WTC11 (cell line): ENCODE results near the gene UQCRC2. TPM values are rescaled to one million over a fixed set of nuclear protein-coding genes. Genes with fewer than 3 reads are reported as not detected.

ENCODE experiments used
- ATAC-seq: fragments of 200-7000 bp; cut with Tn5 transposase; 2 replicates; pipeline ENCODE4 v1.10.0; 2021; ENCODE audit warnings: mild to moderate bottlenecking, moderate library complexity
- CTCF ChIA-PET: fragments of 300-600 bp; sonication (Branson Sonifier 250); formaldehyde crosslinking; loops from one replicate; lab custom pipeline; 2021; ENCODE audit warnings: antibody characterized with exemption; lab: Charles Lee
- POLR2A ChIA-PET: fragments of 350-600 bp; sonication (Branson Sonifier 250); formaldehyde crosslinking; loops from one replicate; lab custom pipeline; 2021; ENCODE audit warnings: antibody characterized with exemption; lab: Charles Lee
- DNase-seq: peaks from one replicate; pipeline ENCODE4 v3.0.0; 2021; ENCODE audit warnings: low spot score
- H3K27ac Mint-ChIP-seq: 2 replicates; pipeline ENCODE4 v1.8.0; 2021; ENCODE audit warnings: mixed read lengths
- H3K27me3 Mint-ChIP-seq: 2 replicates; pipeline ENCODE4 v1.8.0; 2021; ENCODE audit warnings: low read depth, mild to moderate bottlenecking, moderate library complexity, mixed read lengths
- H3K36me3 Mint-ChIP-seq: 2 replicates; pipeline ENCODE4 v1.8.0; 2021; ENCODE audit warnings: mixed read lengths
- H3K4me1 Mint-ChIP-seq: 2 replicates; pipeline ENCODE4 v1.8.0; 2022; ENCODE audit warnings: mixed read lengths
- H3K4me3 Mint-ChIP-seq: 2 replicates; pipeline ENCODE4 v1.8.0; 2021; ENCODE audit warnings: mild to moderate bottlenecking, moderate library complexity, mixed read lengths
- H3K9me3 Mint-ChIP-seq: 2 replicates; pipeline ENCODE4 v1.8.0; 2021; ENCODE audit warnings: mixed read lengths
- ATF1 ChIP-seq: sonication (generic); formaldehyde crosslinking; IDR thresholded peaks from 2 replicates; pipeline ENCODE4 v1.8.1; 2023; ENCODE audit warnings: mild to moderate bottlenecking, moderate library complexity, missing genetic modification reagents
- ATF6 ChIP-seq: sonication (generic); formaldehyde crosslinking; IDR thresholded peaks from 2 replicates; pipeline ENCODE4 v1.8.1; 2023; ENCODE audit warnings: mild to moderate bottlenecking, missing genetic modification reagents
- CREB1 ChIP-seq: sonication (generic); formaldehyde crosslinking; IDR thresholded peaks from 2 replicates; pipeline ENCODE4 v1.8.0; 2023; ENCODE audit warnings: mild to moderate bottlenecking, missing genetic modification reagents
- ESRRA ChIP-seq: sonication (generic); formaldehyde crosslinking; IDR thresholded peaks from 2 replicates; pipeline ENCODE4 v1.8.1; 2022; ENCODE audit warnings: mild to moderate bottlenecking, missing genetic modification reagents, borderline replicate concordance
- ETV6 ChIP-seq: sonication (generic); formaldehyde crosslinking; IDR thresholded peaks from 2 replicates; pipeline ENCODE4 v1.8.1; 2022; ENCODE audit warnings: mild to moderate bottlenecking, missing genetic modification reagents
- FOXK1 ChIP-seq: sonication (generic); formaldehyde crosslinking; IDR thresholded peaks from 2 replicates; pipeline ENCODE4 v1.8.0; 2022; ENCODE audit warnings: mild to moderate bottlenecking, moderate library complexity, missing genetic modification reagents
- FOXP4 ChIP-seq: sonication (generic); formaldehyde crosslinking; IDR thresholded peaks from 2 replicates; pipeline ENCODE4 v1.8.0; 2022; ENCODE audit warnings: mild to moderate bottlenecking, missing genetic modification reagents
- GABPB1 ChIP-seq: sonication (generic); formaldehyde crosslinking; IDR thresholded peaks from 2 replicates; pipeline ENCODE4 v1.8.1; 2023; ENCODE audit warnings: mild to moderate bottlenecking, missing genetic modification reagents
- HMGXB4 ChIP-seq: sonication (generic); formaldehyde crosslinking; IDR thresholded peaks from 2 replicates; pipeline ENCODE4 v1.8.1; 2023; ENCODE audit warnings: mild to moderate bottlenecking, moderate library complexity, missing genetic modification reagents
- IRF1 ChIP-seq: sonication (generic); formaldehyde crosslinking; IDR thresholded peaks from 2 replicates; pipeline ENCODE4 v1.8.0; 2023; ENCODE audit warnings: missing genetic modification reagents
- MAX ChIP-seq: sonication (generic); formaldehyde crosslinking; IDR thresholded peaks from 2 replicates; pipeline ENCODE4 v1.8.0; 2022; ENCODE audit warnings: mild to moderate bottlenecking, missing genetic modification reagents
- NFYB ChIP-seq: sonication (generic); formaldehyde crosslinking; conservative IDR thresholded peaks from 2 replicates; pipeline ENCODE4 v1.8.0; 2022; ENCODE audit warnings: low read depth, missing genetic modification reagents
- PREB ChIP-seq: sonication (generic); formaldehyde crosslinking; IDR thresholded peaks from 2 replicates; pipeline ENCODE4 v1.8.1; 2022; ENCODE audit warnings: mild to moderate bottlenecking, missing genetic modification reagents, moderate library complexity, borderline replicate concordance
- SMAD3 ChIP-seq: sonication (generic); formaldehyde crosslinking; IDR thresholded peaks from 2 replicates; pipeline ENCODE4 v1.8.0; 2022; ENCODE audit warnings: missing genetic modification reagents, mild to moderate bottlenecking, borderline replicate concordance
- SP1 ChIP-seq: sonication (generic); formaldehyde crosslinking; conservative IDR thresholded peaks from 2 replicates; pipeline ENCODE4 v1.8.1; 2022; ENCODE audit warnings: missing genetic modification reagents
- TP53 ChIP-seq: sonication (generic); formaldehyde crosslinking; IDR thresholded peaks from 2 replicates; pipeline ENCODE4 v1.8.1; 2023; ENCODE audit warnings: mild to moderate bottlenecking, missing genetic modification reagents
- ZNF121 ChIP-seq: sonication (generic); formaldehyde crosslinking; IDR thresholded peaks from 2 replicates; pipeline ENCODE4 v1.8.0; 2023; ENCODE audit warnings: missing genetic modification reagents
- ZNF281 ChIP-seq: sonication (generic); formaldehyde crosslinking; IDR thresholded peaks from 2 replicates; pipeline ENCODE4 v1.8.0; 2023; ENCODE audit warnings: mild to moderate bottlenecking, missing genetic modification reagents
- total RNA-seq: library from RNA; stranded (reverse); gene quantifications from 3 replicates; pipeline ENCODE4 v1.2.3, GENCODE V29; 2021

UQCRC2 gene
- total RNA-seq, 1 experiment from 2014 or later = 197 TPM

- TF ChIP-seq SP1 (0 out of 2 replicates have a peak, but pooled peaks have one; percentile 12), TP53 (no peak), SMAD3 (CRISPR knock-in tag) (no peak)
- TF ChIP-seq, all 79 proteins: peak for 3
Measured at GRCh38 chr16:21952040-21952792, 945 bp upstream of the UQCRC2 start (continued).

GRCh38 chr16:21953541-21953902 lies 361 bp downstream of the UQCRC2 start:
- peak overlapping the region; percentile 100 for H3K4me3 Mint-ChIP-seq
- DNase-seq = no peak
- no peaks in the 10 kb centered on the region for H3K27me3 Mint-ChIP-seq
- H3K9me3 Mint-ChIP-seq = no peaks in the 10 kb centered on the region
- H3K27ac Mint-ChIP-seq = peak overlapping the region; percentile 100
- POLR2A ChIA-PET = interaction anchor here (0.7 kb wide), 1 partner anchor 134 kb away, joined by 3 read pairs; no protein-coding TSS in a partner anchor
- peak; percentile 27 for ATAC-seq
- peak; percentile 55; the same call in 1 of the 2 replicates for TF ChIP-seq ESRRA (CRISPR knock-in tag)
- no peak for TF ChIP-seq CREB1
- TF ChIP-seq GABPB1 (CRISPR knock-in tag) = 0 out of 2 replicates have a peak, but pooled peaks have one; percentile 70
- H3K4me1 Mint-ChIP-seq = peaks cover 11% of the 10 kb centered on the region
- peaks cover 16% of the 10 kb centered on the region for H3K36me3 Mint-ChIP-seq
- CTCF ChIA-PET = interaction anchor here (0.9 to 1.1 kb wide), 2 partner anchors 124 to 235 kb away, joined by 3 to 4 read pairs; no protein-coding TSS in a partner anchor

- CTCF ChIA-PET = interaction anchor here (1.4 kb wide), 1 partner anchor 120 kb away, joined by 3 read pairs; no protein-coding TSS in a partner anchor
- TF ChIP-seq IRF1 (CRISPR knock-in tag) (no peak), ATF1 (CRISPR knock-in tag) (no peak), ATF6 (no peak), FOXK1 (CRISPR knock-in tag) (no peak), HMGXB4 (CRISPR knock-in tag) (no peak), NFYB (CRISPR knock-in tag) (no peak), PREB (CRISPR knock-in tag) (no peak), ZNF121 (CRISPR knock-in tag) (no peak), ETV6 (CRISPR knock-in tag) (no peak), MAX (no peak), FOXP4 (CRISPR knock-in tag) (no peak), ZNF281 (CRISPR knock-in tag) (no peak)
- no peak for ATAC-seq
- DNase-seq = no peak
- H3K4me3 Mint-ChIP-seq = no peak overlapping the region
- H3K27ac Mint-ChIP-seq = no peak overlapping the region
- H3K4me1 Mint-ChIP-seq = peaks cover 7% of the 10 kb centered on the region
- peaks cover 51% of the 10 kb centered on the region for H3K36me3 Mint-ChIP-seq
- no peaks in the 10 kb centered on the region for H3K27me3 Mint-ChIP-seq
- POLR2A ChIA-PET = no interaction called here
- no peaks in the 10 kb centered on the region for H3K9me3 Mint-ChIP-seq
Measured at GRCh38 chr16:21957714-21958346, 4.7 kb downstream of the UQCRC2 start.
